ENCODE results near the gene BPIFA3. TPM values are rescaled to one million over a fixed set of nuclear protein-coding genes. Genes with fewer than 3 reads are reported as not detected.

BPIFA3 gene
- polyA plus RNA-seq, 1 donor from 2014 or later = not detected

GRCh38 chr20:33267701-33268100, 50.5 kb downstream of the BPIFA3 start:
- H4K20me1 ChIP-seq (ENCODE audit: insufficient read depth) = no peaks in the 10 kb centered on the region
- no peaks in the 10 kb centered on the region for H3K79me2 ChIP-seq (replicated peaks; ENCODE audit: insufficient read depth, low read length)
- H3K9ac ChIP-seq (ENCODE audit: low read length) = no peak overlapping the region
- H3K9me2 ChIP-seq (ENCODE audit: insufficient read depth, low read length) = no peaks in the 10 kb centered on the region
- no peak overlapping the region for H3K27ac ChIP-seq (ENCODE audit: low read length)
- no peaks in the 10 kb centered on the region for H3K36me3 ChIP-seq (ENCODE audit: insufficient read depth, low read length)
- H3K27me3 ChIP-seq (ENCODE audit: insufficient read depth, low read depth, low read length) = no peaks in the 10 kb centered on the region
- no peak overlapping the region for H2AFZ ChIP-seq (ENCODE audit: low read depth, low read length)
- H3K9me3 ChIP-seq (ENCODE audit: low read length) = no peaks in the 10 kb centered on the region
- no peak overlapping the region for H3K4me2 ChIP-seq (ENCODE audit: low read length)
- no peak overlapping the region for H3K4me3 ChIP-seq (ENCODE audit: low read length)
- H3F3A ChIP-seq (ENCODE audit: insufficient read depth, low read length, poor library complexity, severe bottlenecking) = no peaks in the 10 kb centered on the region
- no peak for TF ChIP-seq EP300 (conservative IDR thresholded peaks at IDR 0.05; ENCODE audit: poor library complexity, severe bottlenecking)
- TF ChIP-seq REST (IDR thresholded peaks at IDR 0.05; ENCODE audit: borderline replicate concordance) = no peak
- TF ChIP-seq EZH2 (IDR thresholded peaks at IDR 0.05; ENCODE audit: borderline replicate concordance, insufficient read depth, low read length, poor library complexity, severe bottlenecking) = no peak
- TF ChIP-seq POLR2AphosphoS5 (IDR thresholded peaks at IDR 0.05) = no peak
- TF ChIP-seq RAD21 (conservative IDR thresholded peaks at IDR 0.05) = no peak
- TF ChIP-seq SMC3 (conservative IDR thresholded peaks at IDR 0.05; ENCODE audit: poor library complexity) = no peak
- no peak for TF ChIP-seq TAF1 (IDR thresholded peaks at IDR 0.05; ENCODE audit: low read depth)
- no peak for TF ChIP-seq CTCF (IDR thresholded peaks at IDR 0.05; ENCODE audit: poor library complexity, severe bottlenecking)
- no peak for TF ChIP-seq MXI1 (conservative IDR thresholded peaks at IDR 0.05; ENCODE audit: poor library complexity, severe bottlenecking)

- no peaks in the 10 kb centered on the region for H3K79me2 ChIP-seq (replicated peaks; ENCODE audit: insufficient read depth, low read length)
- no peaks in the 10 kb centered on the region for H3K36me3 ChIP-seq (ENCODE audit: insufficient read depth, low read length)
- H3K27me3 ChIP-seq (ENCODE audit: insufficient read depth, low read depth, low read length) = no peaks in the 10 kb centered on the region
- H3K9ac ChIP-seq (ENCODE audit: low read length) = no peak overlapping the region
- no peak overlapping the region for H3K4me3 ChIP-seq (ENCODE audit: low read length)
- TF ChIP-seq MXI1 (conservative IDR thresholded peaks at IDR 0.05; ENCODE audit: poor library complexity, severe bottlenecking) (no peak), SMC3 (conservative IDR thresholded peaks at IDR 0.05; ENCODE audit: poor library complexity) (no peak), POLR2AphosphoS5 (IDR thresholded peaks at IDR 0.05) (no peak), RAD21 (conservative IDR thresholded peaks at IDR 0.05) (no peak), EP300 (conservative IDR thresholded peaks at IDR 0.05; ENCODE audit: poor library complexity, severe bottlenecking) (no peak), EZH2 (IDR thresholded peaks at IDR 0.05; ENCODE audit: borderline replicate concordance, insufficient read depth, low read length, poor library complexity, severe bottlenecking) (no peak)
- no peak overlapping the region for H3K4me2 ChIP-seq (ENCODE audit: low read length)
- H3F3A ChIP-seq (ENCODE audit: insufficient read depth, low read length, poor library complexity, severe bottlenecking) = no peaks in the 10 kb centered on the region
- no peaks in the 10 kb centered on the region for H4K20me1 ChIP-seq (ENCODE audit: insufficient read depth)
- no peak overlapping the region for H3K27ac ChIP-seq (ENCODE audit: low read length)
- no peaks in the 10 kb centered on the region for H3K9me3 ChIP-seq (ENCODE audit: low read length)
- no peaks in the 10 kb centered on the region for H3K9me2 ChIP-seq (ENCODE audit: insufficient read depth, low read length)
- no peak overlapping the region for H2AFZ ChIP-seq (ENCODE audit: low read depth, low read length)
Observed at GRCh38 chr20:33272155-33272873, 55.2 kb downstream of the BPIFA3 start.
